Measurements from ENCODE around the gene ABCA1.

ABCA1 gene

DNA sequence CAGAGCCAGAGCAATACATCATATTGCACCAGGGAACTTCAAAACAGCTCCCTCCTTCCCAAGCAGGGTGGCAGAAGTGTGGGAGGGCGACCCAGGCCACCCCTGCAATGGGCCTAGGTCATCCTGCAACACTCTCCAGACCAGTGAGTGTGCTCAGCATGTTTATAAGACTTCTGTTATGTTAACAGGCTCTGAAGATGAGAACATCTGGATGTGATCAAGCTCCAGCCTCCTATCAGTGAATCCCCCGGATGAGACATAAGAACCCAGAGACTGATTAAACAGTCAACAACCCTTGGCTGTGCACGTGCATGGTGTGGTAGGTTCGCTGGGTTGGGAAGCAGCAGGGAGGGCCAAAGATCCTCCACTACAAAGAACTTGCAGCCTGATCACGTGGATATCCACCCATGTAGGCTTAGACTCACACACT lies 63.3 kb downstream of the ABCA1 start:
- H3K36me3 ChIP-seq, result no peaks in the 10 kb centered on the region
- DNase-seq, result no peak
- H3K27ac ChIP-seq, result peak overlapping the region; percentile 60; the same call in 1 of the 2 replicates
- no peak overlapping the region for H3K4me3 ChIP-seq (ENCODE audit: low read depth, low read length)
- H3K27me3 ChIP-seq (ENCODE audit: insufficient read depth, low read depth, severe bottlenecking), result no peaks in the 10 kb centered on the region
- no peaks in the 10 kb centered on the region for H3K9me3 ChIP-seq (ENCODE audit: severe bottlenecking)
- TF ChIP-seq, protein P1, sequence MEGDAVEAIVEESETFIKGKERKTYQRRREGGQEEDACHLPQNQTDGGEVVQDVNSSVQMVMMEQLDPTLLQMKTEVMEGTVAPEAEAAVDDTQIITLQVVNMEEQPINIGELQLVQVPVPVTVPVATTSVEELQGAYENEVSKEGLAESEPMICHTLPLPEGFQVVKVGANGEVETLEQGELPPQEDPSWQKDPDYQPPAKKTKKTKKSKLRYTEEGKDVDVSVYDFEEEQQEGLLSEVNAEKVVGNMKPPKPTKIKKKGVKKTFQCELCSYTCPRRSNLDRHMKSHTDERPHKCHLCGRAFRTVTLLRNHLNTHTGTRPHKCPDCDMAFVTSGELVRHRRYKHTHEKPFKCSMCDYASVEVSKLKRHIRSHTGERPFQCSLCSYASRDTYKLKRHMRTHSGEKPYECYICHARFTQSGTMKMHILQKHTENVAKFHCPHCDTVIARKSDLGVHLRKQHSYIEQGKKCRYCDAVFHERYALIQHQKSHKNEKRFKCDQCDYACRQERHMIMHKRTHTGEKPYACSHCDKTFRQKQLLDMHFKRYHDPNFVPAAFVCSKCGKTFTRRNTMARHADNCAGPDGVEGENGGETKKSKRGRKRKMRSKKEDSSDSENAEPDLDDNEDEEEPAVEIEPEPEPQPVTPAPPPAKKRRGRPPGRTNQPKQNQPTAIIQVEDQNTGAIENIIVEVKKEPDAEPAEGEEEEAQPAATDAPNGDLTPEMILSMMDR (IDR thresholded peaks at IDR 0.05; ENCODE audit: low read depth, low read length), result no peak

DNA sequence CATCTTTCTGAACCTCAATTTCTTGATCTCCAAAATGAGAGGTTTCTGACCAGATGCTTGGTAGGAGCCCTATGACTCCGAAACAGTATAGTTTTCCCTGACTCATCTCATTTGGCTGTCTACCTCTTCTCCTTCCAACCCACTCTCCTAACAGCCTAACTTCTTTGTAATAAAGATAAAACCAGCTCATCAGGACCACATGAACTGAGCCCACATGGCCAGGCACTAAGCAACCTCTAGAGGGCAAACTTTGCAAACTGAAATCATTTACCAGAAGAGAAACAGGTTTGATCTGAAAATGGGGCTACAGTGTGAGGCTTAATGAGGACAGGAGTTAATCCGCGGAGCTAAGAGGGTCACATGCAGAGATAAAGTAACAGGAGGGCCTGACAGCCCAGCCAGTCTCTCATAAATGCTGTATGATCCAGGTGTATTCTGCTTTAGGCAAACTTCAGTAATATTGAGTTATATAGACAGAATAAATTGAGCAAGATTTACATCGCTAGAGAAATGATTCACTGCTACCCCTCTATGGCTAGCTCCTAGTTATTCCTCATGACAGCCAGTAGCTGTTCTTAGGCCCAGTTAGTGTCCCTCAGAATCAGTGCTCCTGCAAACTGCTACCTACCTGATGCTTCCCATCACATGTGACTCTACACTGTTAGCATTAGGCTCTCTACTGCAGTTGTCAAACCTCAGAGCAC lies 64.6 kb downstream of the ABCA1 start:
- Histone ChIP-seq H3K36me3 (no peaks in the 10 kb centered on the region), H3K27ac (peak overlapping the region; percentile 60), H3K4me3 (ENCODE audit: low read depth, low read length) (no peak overlapping the region), H3K9me3 (ENCODE audit: severe bottlenecking) (no peaks in the 10 kb centered on the region), H3K27me3 (ENCODE audit: insufficient read depth, low read depth, severe bottlenecking) (no peaks in the 10 kb centered on the region)
- peak; percentile 90 for DNase-seq
- TF ChIP-seq, protein P1 (IDR thresholded peaks at IDR 0.05; ENCODE audit: low read depth, low read length), result peak; percentile 87

DNA sequence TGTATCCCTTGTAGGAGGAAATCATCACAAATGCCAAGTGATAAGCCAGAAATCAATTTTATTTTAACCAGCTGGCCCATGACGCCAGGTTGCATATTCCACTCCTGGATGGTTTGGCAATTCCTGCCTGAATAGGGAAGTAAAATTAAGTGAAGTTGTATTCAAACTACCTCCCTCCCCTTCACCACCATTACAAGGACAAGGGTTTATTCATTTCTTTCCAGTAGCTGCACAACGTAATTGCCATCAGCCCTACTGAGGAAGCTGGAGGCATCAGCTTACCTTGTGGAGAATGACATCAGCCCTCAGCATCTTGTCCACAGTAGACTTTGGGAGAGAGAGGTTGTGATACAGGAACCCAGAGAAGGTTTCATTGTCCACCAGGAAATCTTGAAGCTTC lies 66.6 kb downstream of the ABCA1 start:
- TF ChIP-seq, protein P1 (IDR thresholded peaks at IDR 0.05; ENCODE audit: low read depth, low read length), result no peak
- DNase-seq, result no peak
- no peaks in the 10 kb centered on the region for H3K36me3 ChIP-seq
- H3K27me3 ChIP-seq (ENCODE audit: insufficient read depth, low read depth, severe bottlenecking), result no peaks in the 10 kb centered on the region
- H3K9me3 ChIP-seq (ENCODE audit: severe bottlenecking), result no peaks in the 10 kb centered on the region
- H3K4me3 ChIP-seq (ENCODE audit: low read depth, low read length), result no peak overlapping the region
- no peak overlapping the region for H3K27ac ChIP-seq

DNA sequence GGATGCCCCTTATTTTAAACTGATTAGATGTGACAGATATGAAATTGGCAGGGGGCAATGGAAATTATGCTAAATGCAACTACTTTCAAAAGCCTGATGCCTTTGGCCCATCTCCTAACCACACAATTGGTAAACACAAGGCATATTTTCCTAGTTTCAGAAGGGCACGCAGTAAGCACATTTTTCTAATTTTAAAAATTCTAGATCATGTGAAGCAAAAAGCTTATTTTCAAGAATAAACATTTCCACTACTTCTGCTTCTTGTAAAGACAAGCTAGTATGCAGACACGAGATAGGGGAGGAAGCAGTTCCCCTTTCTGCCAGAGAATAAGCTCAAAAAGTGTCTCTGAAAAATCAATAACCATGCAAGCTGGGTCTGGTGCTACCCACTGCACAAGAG lies 67.7 kb downstream of the ABCA1 start:
- TF ChIP-seq, protein P1 (IDR thresholded peaks at IDR 0.05; ENCODE audit: low read depth, low read length), result no peak
- Histone ChIP-seq H3K4me3 (ENCODE audit: low read depth, low read length) (no peak overlapping the region), H3K9me3 (ENCODE audit: severe bottlenecking) (no peaks in the 10 kb centered on the region), H3K36me3 (no peaks in the 10 kb centered on the region), H3K27ac (no peak overlapping the region), H3K27me3 (ENCODE audit: insufficient read depth, low read depth, severe bottlenecking) (no peaks in the 10 kb centered on the region)
- DNase-seq, result no peak

DNA sequence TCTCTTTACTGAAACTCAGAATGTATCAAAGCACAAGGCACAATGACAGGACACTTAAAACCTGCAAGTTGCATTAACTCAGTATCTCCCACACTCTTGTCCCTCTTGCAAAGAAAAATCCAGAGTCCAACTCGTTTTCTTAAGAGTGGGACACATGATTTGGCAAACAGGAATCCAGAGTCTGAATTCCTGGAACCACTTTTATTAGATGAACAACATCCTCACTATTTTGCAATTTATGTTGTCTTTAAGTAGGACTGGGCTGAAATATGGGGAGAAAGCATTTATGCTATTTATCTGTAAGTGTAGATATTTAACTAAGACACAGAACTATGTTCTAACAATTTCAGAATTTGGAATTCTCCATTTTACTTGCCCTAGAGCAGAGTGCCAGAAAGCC lies 69.1 kb downstream of the ABCA1 start:
- no peak overlapping the region for H3K4me3 ChIP-seq (ENCODE audit: low read depth, low read length)
- H3K9me3 ChIP-seq (ENCODE audit: severe bottlenecking), result no peaks in the 10 kb centered on the region
- TF ChIP-seq, protein P1 (IDR thresholded peaks at IDR 0.05; ENCODE audit: low read depth, low read length), result no peak
- H3K27ac ChIP-seq, result no peak overlapping the region
- H3K36me3 ChIP-seq, result no peaks in the 10 kb centered on the region
- DNase-seq, result no peak
- H3K27me3 ChIP-seq (ENCODE audit: insufficient read depth, low read depth, severe bottlenecking), result no peaks in the 10 kb centered on the region

DNA sequence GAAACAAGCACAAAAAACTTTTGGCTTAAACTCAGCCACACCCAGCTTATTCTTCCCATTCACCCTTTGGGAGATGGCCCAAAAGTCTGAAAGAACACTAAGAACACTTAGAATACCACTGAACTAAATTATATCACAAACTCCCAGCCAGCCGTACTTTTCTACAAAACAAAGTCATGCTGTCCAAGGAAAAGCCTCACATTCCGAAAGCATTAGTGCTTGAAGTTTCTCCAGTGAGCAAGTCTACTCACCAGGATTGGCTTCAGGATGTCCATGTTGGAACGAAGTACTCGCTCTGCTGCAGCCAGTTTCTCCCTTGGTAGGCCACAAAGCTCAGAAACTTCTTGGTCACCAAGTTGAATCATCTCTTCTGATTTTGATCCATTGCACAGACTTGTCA lies 69.7 kb downstream of the ABCA1 start:
- H3K4me3 ChIP-seq (ENCODE audit: low read depth, low read length), result no peak overlapping the region
- H3K36me3 ChIP-seq, result no peaks in the 10 kb centered on the region
- no peak for DNase-seq
- H3K27ac ChIP-seq, result no peak overlapping the region
- no peaks in the 10 kb centered on the region for H3K9me3 ChIP-seq (ENCODE audit: severe bottlenecking)
- no peaks in the 10 kb centered on the region for H3K27me3 ChIP-seq (ENCODE audit: insufficient read depth, low read depth, severe bottlenecking)
- TF ChIP-seq, protein P1 (IDR thresholded peaks at IDR 0.05; ENCODE audit: low read depth, low read length), result no peak

All from WERI-Rb-1 (cell line).